Measurements from ENCODE around the gene P2RX5. TPM values are rescaled to one million over a fixed set of nuclear protein-coding genes. Genes with fewer than 3 reads are reported as not detected.

P2RX5 gene
- total RNA-seq, 1 donor from 2014 or later: 0.20 TPM

DNA sequence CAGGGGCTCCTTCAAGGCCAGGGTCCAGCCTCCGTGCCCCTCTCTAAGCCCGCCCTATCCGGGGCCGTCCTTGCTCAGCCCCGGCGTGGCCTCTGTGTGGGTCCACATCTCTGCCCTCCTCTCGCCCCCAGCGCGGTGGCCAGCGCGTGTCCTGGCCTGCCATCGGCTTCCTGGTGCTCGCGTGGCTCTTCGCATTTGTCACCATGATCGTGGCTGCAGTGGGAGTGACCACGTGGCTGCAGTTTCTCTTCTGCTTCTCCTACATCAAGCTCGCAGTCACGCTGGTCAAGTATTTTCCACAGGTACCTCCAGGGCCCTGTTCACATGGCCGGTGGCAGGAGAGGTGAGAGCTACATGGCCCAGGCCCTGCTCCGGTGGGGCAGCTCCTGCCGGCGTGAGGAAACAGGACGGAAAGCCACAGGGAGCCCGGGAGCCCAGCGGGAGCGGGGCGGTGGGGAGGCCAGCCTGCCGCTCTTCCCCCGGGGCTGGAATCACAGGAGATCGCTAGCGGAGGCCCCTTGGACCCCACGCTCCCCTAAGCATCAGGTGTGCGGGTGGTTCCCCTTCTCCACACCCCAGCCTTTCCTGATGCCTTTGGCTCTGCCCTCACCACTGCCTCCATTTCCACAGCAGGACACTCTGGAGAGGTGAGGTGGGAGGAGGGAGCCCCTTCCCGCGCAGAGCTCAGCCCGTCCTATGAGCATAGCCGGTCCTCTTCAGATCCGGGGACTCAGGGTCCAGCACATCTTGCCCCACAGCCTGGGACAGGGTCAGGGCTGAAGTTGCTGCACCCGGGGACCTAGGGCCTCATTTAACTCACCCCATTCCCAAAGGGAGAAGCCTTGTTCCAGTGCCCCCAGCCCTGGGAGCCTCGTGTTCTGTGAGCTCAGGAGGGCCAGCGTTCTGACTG lies 37.8 kb downstream of the P2RX5 start:
- no peak for DNase-seq (ENCODE audit: low read depth in 2 of 2)

DNA sequence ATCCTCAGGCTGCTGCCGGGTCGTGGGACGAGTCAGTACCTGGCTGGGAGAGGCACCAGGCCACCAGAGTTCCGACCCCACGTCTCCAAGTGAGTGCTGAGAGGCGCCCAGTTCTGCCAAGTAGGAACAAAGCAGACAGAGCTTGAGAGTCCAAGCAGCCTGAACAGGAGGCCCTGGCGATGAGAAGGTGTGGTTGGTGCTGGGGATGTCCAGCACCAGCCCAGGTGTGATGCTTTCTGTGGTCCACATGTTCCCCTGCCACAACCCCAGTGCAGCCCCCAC lies 38.4 kb downstream of the P2RX5 start:
- DNase-seq (ENCODE audit: low read depth in 2 of 2): no peak

DNA sequence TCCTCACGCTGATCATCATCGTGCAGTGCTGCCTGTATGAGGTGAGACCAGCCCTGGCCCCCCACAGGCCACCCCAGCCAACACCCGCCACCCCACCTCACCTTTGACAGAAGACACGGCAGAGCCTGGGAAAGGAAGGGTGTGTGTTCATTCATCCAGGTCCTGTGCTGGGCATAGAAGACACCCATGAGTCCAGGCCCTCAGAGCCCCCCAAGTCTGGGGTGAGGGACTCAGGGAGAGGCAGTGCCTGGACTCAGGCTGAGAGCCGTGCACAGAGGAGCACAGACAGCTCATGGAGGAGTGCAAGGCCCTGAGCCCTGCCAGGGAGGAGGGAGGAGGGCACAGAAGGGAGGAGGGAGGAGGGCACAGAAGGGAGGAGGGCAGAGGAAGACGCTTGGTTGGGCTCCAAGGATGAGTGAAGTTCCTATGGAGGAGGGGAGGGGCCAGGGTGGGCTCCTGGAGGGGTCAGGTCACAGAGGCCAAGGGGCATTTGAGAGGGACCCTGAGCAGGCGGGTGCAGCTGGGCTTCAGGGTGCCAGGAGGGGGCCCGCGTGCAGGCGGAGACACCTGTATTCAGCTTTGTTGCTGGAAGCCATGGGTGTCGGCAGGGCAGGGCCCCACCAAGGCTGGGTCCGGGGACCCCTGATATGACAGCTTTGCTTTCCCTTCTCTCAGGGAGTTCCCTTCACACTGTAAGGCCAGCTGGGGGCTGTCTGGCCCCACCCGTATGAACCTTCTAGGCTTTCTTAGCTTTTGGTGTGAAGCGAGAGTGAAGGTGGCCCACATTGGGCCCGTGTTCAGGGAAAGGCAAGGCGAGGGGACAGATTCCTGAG lies 39.0 kb downstream of the P2RX5 start:
- DNase-seq (ENCODE audit: low read depth in 2 of 2): no peak

DNA sequence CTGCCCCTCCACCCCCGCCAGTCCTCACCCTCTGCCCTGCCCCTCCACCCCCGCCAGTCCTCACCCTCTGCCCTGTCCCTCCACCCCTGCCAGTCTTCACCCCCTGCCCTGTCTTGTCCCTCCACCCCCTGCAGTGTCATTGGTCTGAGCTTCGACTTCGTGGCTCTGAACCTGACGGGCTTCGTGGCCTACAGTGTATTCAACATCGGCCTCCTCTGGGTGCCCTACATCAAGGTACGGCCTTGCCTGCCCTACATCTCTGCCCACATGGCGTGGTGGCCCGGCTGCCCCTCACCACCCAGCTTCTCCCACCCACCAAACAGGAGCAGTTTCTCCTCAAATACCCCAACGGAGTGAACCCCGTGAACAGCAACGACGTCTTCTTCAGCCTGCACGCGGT lies 39.6 kb downstream of the P2RX5 start:
- no peak for DNase-seq (ENCODE audit: low read depth in 2 of 2)

DNA sequence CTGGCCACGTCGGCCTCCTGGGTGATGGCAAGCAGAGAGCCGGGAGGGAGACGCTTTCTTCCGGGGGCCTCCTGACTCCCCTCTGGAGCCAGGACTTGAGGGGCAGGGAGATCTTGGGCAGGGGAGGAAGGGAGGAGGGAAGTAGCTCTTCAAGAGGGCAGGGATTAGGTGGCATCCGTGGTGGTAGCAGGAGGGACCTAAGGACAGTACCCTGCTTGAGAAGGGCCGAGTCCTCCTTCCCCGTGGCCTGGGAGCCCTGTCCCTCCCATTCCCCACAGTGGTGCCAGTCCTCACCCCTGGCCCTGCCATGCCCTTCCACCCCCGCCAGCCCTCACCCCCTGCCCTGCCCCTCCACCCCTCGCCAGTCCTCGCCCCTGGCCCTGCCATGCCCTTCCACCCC lies 40.2 kb downstream of the P2RX5 start:
- DNase-seq (ENCODE audit: low read depth in 2 of 2): no peak

DNA sequence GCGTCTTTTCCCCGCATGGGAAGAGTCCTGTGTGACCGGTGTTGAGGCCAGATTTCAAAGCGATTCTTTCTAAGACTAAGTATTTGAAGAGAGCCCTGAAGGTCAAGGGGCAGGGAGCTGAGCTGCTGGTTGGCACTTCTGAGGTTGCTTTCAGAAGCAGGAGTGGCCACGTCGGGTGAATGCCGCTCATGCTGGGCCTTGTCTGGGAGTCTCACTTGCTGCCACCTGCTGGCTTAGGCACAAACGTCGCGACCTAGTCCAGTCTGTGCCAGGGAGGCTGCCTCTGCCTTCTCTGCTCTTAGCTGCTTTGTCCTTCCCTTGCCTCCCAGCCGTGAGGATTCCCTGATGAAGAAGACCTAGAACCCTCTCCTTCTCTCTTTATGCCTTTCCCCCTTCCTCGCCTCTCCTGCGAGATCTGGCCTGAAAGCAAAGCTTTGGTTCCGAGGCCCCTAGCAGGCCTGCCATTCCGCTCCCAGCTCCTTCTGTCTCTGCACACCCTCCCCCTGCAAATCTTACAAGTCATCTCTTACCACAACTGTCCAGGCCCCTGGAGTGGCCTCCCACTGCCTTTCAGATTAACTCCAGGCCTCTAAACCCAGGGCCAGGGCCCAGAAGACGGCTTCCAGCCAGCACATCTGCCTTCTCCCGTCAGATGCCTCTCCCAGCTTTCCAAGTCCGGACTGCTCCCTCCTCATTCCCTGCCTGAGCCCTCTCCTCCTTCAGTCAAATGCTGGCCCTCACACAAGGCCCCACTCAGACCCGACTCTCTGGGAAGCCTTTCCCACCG lies 48.0 kb downstream of the P2RX5 start:
- DNase-seq (ENCODE audit: low read depth in 2 of 2): peak; percentile 76 to 82

DNA sequence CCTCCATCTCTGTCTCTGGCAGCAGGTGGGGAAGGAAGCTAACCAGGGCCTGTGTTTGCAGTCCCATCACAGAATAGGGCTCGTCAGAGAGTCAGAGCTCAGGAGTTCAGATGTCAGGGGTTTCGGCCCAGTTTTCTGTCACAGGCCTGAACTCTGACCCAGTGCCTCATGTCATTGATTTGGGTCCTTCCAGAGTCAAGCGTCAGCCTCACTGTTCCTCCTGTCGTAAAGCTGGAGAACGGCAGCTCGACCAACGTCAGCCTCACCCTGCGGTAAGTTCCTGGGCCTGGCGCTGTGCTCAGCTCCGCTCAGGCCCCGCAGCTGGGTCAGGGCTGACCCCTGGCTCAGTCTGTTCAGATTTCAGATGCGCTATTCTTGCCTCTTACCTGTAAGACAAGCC lies 48.7 kb downstream of the P2RX5 start:
- peak in 1 of 2 donors; percentile 42 for DNase-seq (ENCODE audit: low read depth in 2 of 2)

DNA sequence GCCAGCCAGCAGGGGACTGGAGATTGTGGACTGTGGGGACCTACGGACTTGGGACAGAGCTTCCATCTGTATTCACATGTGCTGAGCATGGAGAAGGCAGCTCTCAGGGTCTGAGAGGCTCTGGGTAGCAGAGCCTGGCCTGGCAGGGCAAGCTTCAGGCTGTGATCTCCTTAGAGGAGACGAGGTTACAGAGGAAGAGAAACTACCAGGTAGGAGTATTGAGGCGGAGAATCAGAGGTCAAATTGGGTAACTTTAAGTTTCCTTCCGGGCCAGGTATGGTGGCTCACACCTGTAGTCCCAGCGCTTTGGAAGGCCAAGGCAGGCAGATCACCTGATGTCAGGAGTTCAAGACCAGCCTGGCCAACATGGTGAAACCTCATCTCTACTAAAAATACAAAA lies 50.6 kb downstream of the P2RX5 start:
- no peak for DNase-seq (ENCODE audit: low read depth in 2 of 2)

DNA sequence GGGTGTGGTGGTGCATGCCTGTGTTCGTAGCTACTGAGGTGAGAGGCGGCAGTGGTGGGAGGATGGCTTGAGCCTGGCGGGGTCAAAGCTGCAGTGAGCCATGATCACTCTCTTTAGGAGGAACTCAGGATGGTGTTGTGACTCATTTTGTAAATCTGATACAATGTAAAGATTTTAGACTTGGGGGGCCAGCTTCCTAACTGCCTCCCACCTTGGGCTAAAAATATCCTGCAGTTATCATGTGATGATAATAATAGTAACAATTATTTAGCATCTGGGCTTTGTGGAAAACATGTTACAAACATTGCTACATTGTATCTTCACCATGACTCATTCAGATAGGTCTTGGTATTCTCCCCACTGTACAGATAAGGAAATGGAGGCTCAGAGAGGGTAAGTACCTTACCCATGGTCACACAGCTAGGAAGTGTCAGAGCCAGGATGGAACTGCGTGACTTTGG lies 52.0 kb downstream of the P2RX5 start:
- DNase-seq (ENCODE audit: low read depth in 2 of 2): no peak

DNA sequence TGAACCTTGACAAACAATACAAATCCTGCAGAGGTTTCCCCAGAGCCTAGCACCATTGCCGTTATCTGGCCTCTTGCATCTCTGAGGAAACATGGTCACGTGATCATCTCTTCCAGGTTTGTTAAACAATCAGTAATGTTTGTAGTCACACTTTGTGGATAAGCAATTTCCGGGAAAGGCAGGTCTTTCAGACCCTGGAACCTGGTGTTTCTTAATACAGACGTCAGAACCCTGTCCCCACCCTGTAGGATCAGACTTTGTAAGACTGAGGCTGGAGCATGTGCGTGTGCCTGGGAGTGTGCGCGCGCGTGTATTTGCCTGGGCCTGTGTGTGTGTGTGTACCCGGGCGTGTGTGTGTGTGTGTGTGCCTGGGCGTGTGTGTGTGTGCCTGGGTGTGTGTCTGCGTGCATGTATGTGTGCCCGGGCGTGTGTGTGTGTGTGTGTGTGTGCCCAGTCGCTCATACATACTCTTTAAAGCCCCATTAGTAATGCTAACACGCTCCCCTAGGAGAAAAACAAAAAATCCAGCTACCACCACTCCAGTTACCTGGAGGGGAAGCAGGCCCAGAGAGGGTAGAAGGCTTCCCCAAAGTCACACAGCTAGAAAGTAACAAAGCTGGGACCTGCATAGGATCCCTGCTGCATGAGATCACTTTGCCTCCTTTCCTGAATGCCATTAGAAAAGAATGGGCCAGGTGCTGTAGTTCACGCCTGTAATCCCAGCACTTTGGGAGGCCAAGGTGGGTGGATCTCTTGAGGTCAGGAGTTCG lies 54.1 kb downstream of the P2RX5 start:
- no peak for DNase-seq (ENCODE audit: low read depth in 2 of 2)

DNA sequence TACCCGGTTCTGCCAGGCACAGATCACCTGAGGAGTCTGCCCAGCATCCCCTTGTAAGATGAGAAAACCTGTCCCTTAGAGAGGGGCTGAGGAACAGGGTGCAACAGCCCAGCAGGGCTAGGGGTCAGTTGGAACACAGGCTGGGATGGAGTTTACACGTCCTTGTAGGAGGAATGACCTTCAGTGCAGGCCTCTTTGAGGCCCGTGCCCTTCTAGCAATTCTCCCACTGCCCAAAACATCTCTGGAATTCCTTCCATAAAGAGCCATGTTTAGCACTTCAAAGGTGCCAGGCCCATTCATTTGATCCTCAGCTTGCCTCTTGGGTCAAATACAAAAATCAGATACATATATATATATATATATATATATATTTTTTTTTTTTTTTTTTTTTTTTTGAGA lies 54.9 kb downstream of the P2RX5 start:
- DNase-seq (ENCODE audit: low read depth in 2 of 2): no peak

DNA sequence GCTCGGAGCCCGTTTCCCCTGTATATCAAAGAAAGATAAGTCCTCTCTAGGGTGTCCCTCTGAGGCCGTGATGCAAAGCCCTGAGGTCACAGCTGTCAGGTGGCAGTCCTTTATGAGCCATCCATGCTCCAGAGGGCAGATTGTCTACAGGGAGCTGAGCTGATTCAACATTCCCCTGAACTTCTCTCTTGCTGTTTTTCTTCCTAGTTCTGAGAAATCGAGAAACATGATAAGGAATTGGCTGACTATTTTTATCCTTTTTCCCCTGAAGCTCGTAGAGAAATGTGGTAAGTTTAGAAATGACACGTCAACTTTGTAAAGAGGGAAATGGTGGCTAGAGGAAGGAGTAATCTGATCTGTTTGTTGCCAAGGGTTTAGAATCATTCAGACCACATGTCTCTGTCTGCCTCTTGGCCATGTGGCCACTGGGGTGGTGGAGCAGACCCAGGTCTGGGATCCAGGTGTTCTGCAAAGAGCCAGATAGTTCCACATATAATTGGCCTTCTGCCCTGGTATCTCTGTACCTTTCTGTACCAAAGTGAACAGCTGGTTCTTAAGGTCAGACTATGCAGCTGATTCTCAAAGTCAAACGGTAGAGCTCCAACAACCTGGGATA lies 55.9 kb downstream of the P2RX5 start:
- DNase-seq (ENCODE audit: low read depth in 2 of 2): peak in 1 of 2 donors; percentile 25

DNA sequence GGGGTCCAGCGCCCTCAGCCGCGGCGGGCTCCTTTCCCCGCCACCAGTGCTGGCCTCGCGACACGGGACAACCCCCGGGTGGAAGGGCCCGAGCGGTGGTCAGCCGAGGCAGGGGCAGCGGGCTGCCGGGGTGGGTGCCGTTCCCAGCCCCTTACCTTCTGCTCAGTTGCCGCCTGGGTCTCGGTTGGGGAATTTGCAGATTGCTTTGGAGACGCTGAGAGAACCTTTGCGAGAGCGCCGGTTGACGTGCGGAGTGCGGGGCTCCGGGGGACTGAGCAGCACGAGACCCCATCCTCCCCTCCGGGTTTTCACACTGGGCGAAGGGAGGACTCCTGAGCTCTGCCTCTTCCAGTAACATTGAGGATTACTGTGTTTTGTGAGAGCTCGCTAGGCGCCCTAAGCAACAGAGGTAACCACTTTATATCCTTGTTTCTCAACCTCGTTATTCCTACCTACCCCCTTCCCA lies 59.0 kb downstream of the P2RX5 start:
- no peak for DNase-seq (ENCODE audit: low read depth in 2 of 2)

DNA sequence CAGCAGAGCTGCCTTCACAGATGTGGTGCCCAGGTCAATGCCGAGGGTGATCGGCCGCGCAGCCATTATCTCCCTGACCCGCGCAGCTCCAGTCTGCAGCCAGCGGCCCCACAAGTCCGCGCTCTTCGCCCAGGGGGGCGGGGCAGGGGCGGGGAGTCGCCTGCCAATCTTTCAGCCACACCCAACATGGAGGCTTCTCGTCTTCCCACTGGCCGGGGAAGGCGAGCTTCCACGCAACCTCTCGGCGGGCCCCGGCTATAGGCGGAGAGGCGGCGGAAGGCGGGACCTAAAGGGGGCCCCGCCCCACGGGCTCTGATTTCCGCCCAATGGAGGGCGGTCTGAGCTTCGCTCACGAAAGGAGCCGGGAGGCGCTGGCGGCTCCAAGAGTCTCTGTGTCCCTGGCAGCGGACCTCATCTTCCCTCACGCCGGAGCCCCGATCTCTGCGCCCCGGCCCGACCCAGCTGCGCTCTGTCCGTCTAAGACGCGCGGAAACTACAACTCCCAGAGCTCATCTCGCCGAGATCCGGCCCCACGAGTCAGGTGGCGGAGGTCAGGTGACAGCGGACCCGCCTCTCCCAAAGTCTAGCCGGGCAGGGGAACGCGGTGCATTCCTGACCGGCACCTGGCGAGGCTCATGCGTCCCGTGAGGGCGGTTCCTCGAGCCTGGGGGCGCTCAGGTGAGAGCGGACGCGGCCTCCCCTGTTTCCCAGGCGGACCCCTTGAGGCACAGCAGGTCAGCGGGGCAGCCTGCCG lies 59.6 kb downstream of the P2RX5 start, which contains the start of the genes CTNS and SHPK:
Gene CTNS, plus strand, starts transcription at position 607 of the 754 bp plus-strand sequence. CDS start 3,447 bp downstream, outside the sequence.
Gene SHPK, minus strand, starts transcription at position 97 of the 754 bp plus-strand sequence. Its CDS starts 31 bp downstream, at position 66.
- DNase-seq (ENCODE audit: low read depth in 2 of 2): peak; percentile 97

DNA sequence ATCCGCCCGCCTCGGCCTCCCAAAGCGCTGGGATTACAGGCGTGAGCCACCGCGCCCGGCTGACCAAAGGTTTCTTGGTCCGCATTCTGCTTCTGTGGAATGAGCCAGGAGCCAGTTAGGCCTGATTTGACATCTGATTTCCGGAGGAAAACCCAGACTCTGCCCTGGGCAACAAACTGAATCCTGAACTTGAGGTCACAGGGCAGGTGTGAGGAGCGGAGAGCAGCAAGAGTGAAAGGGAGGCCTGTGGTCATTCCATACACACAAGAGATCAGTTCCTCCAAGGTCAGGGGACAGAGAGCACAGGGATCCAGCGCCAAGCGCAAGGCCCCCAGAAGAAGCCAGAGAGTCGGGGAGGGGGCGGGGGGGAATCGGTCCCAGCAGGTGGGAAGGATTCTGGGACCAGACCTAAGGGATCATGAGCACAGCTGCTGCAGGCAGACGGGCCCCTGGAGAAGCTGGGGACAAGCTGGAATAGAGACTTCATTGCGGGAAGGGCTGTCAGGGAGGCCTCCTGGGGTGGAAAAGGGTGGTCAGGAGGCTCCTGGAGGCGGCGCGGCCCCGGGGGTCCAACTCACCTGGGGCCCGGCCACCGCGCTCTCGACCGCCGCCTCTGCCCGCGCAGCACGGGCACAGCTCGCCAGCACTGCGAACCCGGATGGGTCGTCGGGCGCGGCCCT lies 60.3 kb downstream of the P2RX5 start:
- no peak for DNase-seq (ENCODE audit: low read depth in 2 of 2)

DNA sequence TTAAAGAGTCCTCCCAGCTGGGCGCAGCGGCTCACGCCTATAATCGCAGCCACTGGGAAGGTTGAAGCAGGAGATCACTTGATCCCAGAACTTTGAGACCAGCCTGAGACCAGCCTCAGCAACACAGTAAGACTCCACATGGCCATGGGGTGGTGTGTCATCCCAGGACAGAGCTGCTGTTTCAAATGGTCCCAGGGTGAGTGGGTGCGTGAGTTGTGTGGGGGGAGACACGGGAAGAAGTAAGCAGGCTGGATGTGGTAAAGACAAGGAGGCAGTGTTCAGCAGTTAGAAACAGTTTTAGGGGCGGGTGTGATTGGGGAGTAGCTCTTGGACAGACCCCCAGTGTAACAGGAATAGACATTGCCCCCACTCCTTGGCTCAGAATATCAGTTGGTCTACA lies 63.7 kb downstream of the P2RX5 start:
- no peak for DNase-seq (ENCODE audit: low read depth in 2 of 2)

DNA sequence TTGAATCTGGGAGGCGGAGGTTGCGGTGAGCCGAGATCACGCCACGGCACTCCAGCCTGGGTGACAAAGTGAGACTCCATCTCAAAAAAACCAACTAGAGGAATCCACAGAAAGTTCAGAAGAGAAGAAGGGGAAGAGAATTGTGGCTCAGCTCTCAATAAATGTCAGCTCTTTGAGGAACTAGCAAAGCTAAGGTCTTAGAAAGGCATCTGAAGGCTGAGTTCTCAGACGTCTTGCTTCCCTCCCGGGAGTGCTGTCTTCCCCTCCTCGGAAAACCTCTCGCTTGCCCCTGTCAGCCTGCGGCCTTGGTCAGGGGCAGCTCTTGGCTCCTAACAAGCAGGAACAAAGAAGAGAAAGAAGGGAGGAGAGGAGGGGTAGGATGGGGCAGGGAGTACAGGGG lies 65.2 kb downstream of the P2RX5 start:
- no peak for DNase-seq (ENCODE audit: low read depth in 2 of 2)

DNA sequence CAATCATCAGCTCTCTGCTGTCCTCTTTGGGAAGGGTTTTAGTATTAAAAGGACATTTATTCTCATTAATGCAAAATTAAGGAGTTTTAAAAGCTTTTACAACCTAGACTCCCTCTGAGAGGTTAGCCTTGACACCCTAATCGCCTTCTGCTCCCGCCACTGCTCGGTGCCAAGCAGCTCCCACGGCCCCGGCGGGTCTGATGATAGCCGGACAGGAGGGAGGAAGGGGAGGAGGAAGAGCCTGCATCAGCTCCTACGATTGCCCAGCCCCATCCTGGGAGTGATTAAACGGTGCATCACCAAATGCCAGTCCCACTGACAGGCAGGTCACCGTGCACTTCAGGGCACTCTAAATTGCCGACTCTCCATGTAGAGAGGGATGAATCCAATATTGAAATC lies 68.2 kb downstream of the P2RX5 start:
- no peak for DNase-seq (ENCODE audit: low read depth in 2 of 2)

Data from lung microvascular endothelial cell (primary cell).